HG03439 (cell line): Measurements from ENCODE around the gene ADGRL1.
"Not testable (repeated sequence)": the region's sequence is repeated elsewhere in the genome, so short reads cannot be mapped to it uniquely, and the experiment has no call there.

Experiments used
- ATAC-seq: cut with Tn5 transposase; IDR thresholded peaks from one replicate; pipeline ENCODE4 v1.9.1; 2021; ENCODE audit warnings: mild to moderate bottlenecking, moderate library complexity; ENCODE audit not compliant: unreplicated experiment

ADGRL1 gene

GRCh38 chr19:14218620-14219330, 12.8 kb upstream of the ADGRL1 start:
- no peak for ATAC-seq

- ATAC-seq = not testable (repeated sequence)
These were observed 11.9 kb upstream of the ADGRL1 start for GRCh38 chr19:14217886-14218285.

GRCh38 chr19:14214580-14214979, 8.6 kb upstream of the ADGRL1 start:
- no peak for ATAC-seq

- not testable (repeated sequence) for ATAC-seq
These were observed 4.2 kb upstream of the ADGRL1 start for GRCh38 chr19:14210182-14210581.

- ATAC-seq = not testable (repeated sequence)
These were observed 3.4 kb upstream of the ADGRL1 start for GRCh38 chr19:14209401-14209800.

- ATAC-seq = not testable (repeated sequence)
These were observed 2.5 kb upstream of the ADGRL1 start for GRCh38 chr19:14208496-14208895.

GRCh38 chr19:14207796-14208195, 1.8 kb upstream of the ADGRL1 start:
- not testable (repeated sequence) for ATAC-seq

- ATAC-seq = not testable (repeated sequence)
These were observed 1.1 kb upstream of the ADGRL1 start for GRCh38 chr19:14206737-14207726.

GRCh38 chr19:14206308-14206707, 339 bp upstream of the ADGRL1 start:
- ATAC-seq = not testable (repeated sequence)

- ATAC-seq = not testable (repeated sequence)
These were observed 1.1 kb downstream of the ADGRL1 start for GRCh38 chr19:14204676-14205451.

- ATAC-seq = not testable (repeated sequence)
These were observed 1.8 kb downstream of the ADGRL1 start for GRCh38 chr19:14204219-14204618.

GRCh38 chr19:14203788-14204187, 2.2 kb downstream of the ADGRL1 start:
- not testable (repeated sequence) for ATAC-seq

- ATAC-seq = no peak
These were observed 2.8 kb downstream of the ADGRL1 start for GRCh38 chr19:14203177-14203576.

GRCh38 chr19:14201481-14201880, 4.5 kb downstream of the ADGRL1 start:
- not testable (repeated sequence) for ATAC-seq

- not testable (repeated sequence) for ATAC-seq
These were observed 5.7 kb downstream of the ADGRL1 start for GRCh38 chr19:14200147-14200841.

GRCh38 chr19:14198384-14199376, 7.3 kb downstream of the ADGRL1 start:
- ATAC-seq = no peak

- no peak for ATAC-seq
These were observed 8.1 kb downstream of the ADGRL1 start for GRCh38 chr19:14197882-14198281.

GRCh38 chr19:14197288-14197687, 8.7 kb downstream of the ADGRL1 start:
- ATAC-seq = not testable (repeated sequence)

- ATAC-seq = not testable (repeated sequence)
These were observed 9.9 kb downstream of the ADGRL1 start for GRCh38 chr19:14196105-14196504.
